SK-N-SH (cell line): ENCODE results near the gene WDR7.

Experiments used
- CHD2 ChIP-seq: fragments of 150-350 bp; IDR thresholded peaks from 2 replicates; pipeline ENCODE4 v1.6.1; 2018; ENCODE audit warnings: low read length; ENCODE audit not compliant: partially characterized antibody
- EZH2phosphoT487 ChIP-seq: fragments of 200-600 bp; sonication (generic); IDR thresholded peaks from 2 replicates; pipeline ENCODE4 v1.6.1; 2017; ENCODE audit warnings: low read depth, mixed run types, mild to moderate bottlenecking, antibody characterized with exemption, moderate library complexity, borderline replicate concordance
- MEF2A ChIP-seq: IDR thresholded peaks from 2 replicates; pipeline ENCODE4 v1.4.0; 2012; ENCODE audit warnings: low read depth, borderline replicate concordance
- MXI1 ChIP-seq: IDR thresholded peaks from 2 replicates; pipeline ENCODE4 v1.6.1; 2012; ENCODE audit warnings: mild to moderate bottlenecking, low read depth, low read length, improper control_type of control experiment
- YY1 ChIP-seq: IDR thresholded peaks from 2 replicates; pipeline ENCODE4 v1.4.0; 2012; ENCODE audit warnings: low read depth, mild to moderate bottlenecking
- TF ChIP-seq, protein P1 (sequence below): fragments of 200-600 bp; sonication (generic); IDR thresholded peaks from 2 replicates; pipeline ENCODE4 v1.6.1; 2017; ENCODE audit warnings: antibody characterized with exemption, mild to moderate bottlenecking, moderate library complexity
- TF ChIP-seq, protein P2 (sequence below): fragments of 150-350 bp; IDR thresholded peaks from 2 replicates; pipeline ENCODE4 v1.6.1; 2017; ENCODE audit warnings: antibody characterized with exemption, low read length, low read depth, borderline replicate concordance
- TF ChIP-seq, protein P3 (sequence below): IDR thresholded peaks from 2 replicates; pipeline ENCODE4 v1.4.0; 2012; ENCODE audit warnings: low read depth, borderline replicate concordance

DNA sequence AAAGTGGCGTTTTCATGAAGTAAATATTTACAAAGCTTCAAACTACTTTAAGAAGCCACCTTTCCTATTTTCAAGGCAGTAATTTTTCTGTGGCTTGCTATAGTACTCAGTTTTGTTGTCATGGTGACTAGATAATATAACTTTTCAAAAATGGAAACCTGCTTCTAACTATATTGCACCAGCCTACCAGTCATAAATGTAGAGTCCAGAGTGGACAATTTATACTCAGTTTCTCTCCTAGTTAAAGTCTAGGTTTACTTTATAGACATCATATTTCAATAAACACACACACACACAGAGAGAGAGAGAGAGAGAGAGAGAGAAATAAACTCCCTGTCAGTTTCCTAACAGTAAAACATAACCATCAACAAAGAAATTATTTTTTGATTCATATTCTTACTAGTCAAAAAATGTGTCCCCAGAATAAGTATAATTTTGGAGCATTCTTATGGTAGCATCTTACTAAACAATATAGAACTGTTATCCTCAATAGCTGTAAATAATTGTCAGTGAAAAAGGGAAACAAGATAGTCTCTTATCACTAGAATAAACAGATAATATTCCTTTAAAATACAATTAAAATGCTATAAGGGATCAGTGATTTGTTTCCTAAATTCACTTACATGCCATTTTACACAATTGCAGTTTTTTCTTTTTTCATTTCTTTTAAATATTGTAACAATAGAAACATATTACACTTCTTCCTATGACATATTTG lies 332.3 kb downstream of the WDR7 start:
- TF ChIP-seq MXI1 (no peak), MEF2A (no peak), CHD2 (no peak), EZH2phosphoT487 (no peak), YY1 (no peak)
- TF ChIP-seq, protein P1, sequence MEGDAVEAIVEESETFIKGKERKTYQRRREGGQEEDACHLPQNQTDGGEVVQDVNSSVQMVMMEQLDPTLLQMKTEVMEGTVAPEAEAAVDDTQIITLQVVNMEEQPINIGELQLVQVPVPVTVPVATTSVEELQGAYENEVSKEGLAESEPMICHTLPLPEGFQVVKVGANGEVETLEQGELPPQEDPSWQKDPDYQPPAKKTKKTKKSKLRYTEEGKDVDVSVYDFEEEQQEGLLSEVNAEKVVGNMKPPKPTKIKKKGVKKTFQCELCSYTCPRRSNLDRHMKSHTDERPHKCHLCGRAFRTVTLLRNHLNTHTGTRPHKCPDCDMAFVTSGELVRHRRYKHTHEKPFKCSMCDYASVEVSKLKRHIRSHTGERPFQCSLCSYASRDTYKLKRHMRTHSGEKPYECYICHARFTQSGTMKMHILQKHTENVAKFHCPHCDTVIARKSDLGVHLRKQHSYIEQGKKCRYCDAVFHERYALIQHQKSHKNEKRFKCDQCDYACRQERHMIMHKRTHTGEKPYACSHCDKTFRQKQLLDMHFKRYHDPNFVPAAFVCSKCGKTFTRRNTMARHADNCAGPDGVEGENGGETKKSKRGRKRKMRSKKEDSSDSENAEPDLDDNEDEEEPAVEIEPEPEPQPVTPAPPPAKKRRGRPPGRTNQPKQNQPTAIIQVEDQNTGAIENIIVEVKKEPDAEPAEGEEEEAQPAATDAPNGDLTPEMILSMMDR: no peak
- TF ChIP-seq, protein P2, sequence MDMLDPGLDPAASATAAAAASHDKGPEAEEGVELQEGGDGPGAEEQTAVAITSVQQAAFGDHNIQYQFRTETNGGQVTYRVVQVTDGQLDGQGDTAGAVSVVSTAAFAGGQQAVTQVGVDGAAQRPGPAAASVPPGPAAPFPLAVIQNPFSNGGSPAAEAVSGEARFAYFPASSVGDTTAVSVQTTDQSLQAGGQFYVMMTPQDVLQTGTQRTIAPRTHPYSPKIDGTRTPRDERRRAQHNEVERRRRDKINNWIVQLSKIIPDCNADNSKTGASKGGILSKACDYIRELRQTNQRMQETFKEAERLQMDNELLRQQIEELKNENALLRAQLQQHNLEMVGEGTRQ: no peak
- TF ChIP-seq, protein P3, sequence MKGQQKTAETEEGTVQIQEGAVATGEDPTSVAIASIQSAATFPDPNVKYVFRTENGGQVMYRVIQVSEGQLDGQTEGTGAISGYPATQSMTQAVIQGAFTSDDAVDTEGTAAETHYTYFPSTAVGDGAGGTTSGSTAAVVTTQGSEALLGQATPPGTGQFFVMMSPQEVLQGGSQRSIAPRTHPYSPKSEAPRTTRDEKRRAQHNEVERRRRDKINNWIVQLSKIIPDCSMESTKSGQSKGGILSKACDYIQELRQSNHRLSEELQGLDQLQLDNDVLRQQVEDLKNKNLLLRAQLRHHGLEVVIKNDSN: no peak
